ENCODE data around the gene MYO1D. TPM values are rescaled to one million over a fixed set of nuclear protein-coding genes. Genes with fewer than 3 reads are reported as not detected.

The MYO1D gene
- total and polyA plus RNA-seq, 9 donors = 20.9 to 62.2 (median 53.8) TPM

DNA sequence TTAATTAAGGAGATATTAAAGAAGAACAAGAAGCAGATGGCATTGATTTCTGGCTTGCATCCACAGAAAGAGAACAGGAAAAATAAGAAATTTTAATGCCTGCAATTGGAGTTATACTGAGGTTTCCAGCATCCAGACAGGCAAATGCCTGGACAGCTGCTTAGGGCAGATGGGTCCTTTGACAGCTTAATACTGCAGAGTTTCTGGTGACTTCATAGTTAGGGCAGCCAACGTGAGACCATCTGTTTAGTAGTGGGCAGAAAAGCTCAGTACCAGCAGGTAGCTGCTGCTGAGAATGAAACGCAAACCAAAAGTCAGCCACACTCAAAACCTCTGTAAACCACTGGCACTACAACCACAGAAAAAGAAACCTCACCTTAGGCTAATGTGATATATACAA lies 280.3 kb downstream of the MYO1D start:
- Histone ChIP-seq H3K9me3 (peaks cover 0 to 4% of the 10 kb centered on the region in 2 donors), H3K4me1 (ENCODE audit: insufficient read depth) (no peaks in the 10 kb centered on the region), H3K4me3 (no peak overlapping the region), H3K36me3 (no peaks in the 10 kb centered on the region), H3K27me3 (no peaks in the 10 kb centered on the region), H3K27ac (no peak overlapping the region)
- TF ChIP-seq, protein P1, sequence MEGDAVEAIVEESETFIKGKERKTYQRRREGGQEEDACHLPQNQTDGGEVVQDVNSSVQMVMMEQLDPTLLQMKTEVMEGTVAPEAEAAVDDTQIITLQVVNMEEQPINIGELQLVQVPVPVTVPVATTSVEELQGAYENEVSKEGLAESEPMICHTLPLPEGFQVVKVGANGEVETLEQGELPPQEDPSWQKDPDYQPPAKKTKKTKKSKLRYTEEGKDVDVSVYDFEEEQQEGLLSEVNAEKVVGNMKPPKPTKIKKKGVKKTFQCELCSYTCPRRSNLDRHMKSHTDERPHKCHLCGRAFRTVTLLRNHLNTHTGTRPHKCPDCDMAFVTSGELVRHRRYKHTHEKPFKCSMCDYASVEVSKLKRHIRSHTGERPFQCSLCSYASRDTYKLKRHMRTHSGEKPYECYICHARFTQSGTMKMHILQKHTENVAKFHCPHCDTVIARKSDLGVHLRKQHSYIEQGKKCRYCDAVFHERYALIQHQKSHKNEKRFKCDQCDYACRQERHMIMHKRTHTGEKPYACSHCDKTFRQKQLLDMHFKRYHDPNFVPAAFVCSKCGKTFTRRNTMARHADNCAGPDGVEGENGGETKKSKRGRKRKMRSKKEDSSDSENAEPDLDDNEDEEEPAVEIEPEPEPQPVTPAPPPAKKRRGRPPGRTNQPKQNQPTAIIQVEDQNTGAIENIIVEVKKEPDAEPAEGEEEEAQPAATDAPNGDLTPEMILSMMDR (IDR thresholded peaks at IDR 0.05) = no peak
- TF ChIP-seq POLR2A (IDR thresholded peaks at IDR 0.05) (no peak), EP300 (IDR thresholded peaks at IDR 0.05) (no peak)
- 68 to 76% (median 73%) methylated on average over 2 of the region's 2 CpGs for WGBS, 3 donors
- DNase-seq = no peak
- intact Hi-C loops (cut with DNase I) = loop anchor here in 1 of 4 donors (5.0 kb wide), 1 partner anchor 1229 kb away; no protein-coding TSS in a partner anchor

DNA sequence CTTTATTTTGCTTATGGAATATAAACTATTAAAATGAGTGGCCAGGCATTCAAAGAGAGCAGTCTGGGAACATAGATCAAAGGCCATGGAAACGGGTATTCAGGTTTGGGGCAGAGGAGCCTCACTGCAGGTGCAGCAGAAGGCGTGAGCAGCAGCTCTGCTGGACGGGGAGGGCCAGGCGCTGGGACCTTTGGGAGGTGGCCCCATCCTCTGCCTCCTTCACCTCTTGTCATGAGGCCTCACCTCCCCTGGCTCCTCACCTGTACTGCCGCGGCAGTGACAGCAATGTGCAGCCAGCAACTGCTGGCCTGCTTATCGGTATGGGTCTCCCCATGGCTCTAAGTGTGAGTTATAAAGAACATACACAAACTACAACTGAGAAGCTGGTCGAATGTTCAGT lies 280.7 kb downstream of the MYO1D start:
- H3K27ac ChIP-seq = no peak overlapping the region
- no peaks in the 10 kb centered on the region for H3K27me3 ChIP-seq
- H3K36me3 ChIP-seq = no peaks in the 10 kb centered on the region
- intact Hi-C loops (cut with DNase I) = loop anchor here in 1 of 4 donors (5.0 kb wide), 1 partner anchor 1229 kb away; no protein-coding TSS in a partner anchor
- no peak overlapping the region for H3K4me3 ChIP-seq
- H3K9me3 ChIP-seq = peaks cover 0 to 4% of the 10 kb centered on the region in 2 donors
- WGBS, 3 donors = 84 to 89% (median 87%) methylated on average over 8 of the region's 8 CpGs
- TF ChIP-seq, protein P1 (IDR thresholded peaks at IDR 0.05) = no peak
- TF ChIP-seq POLR2A (IDR thresholded peaks at IDR 0.05) = no peak
- no peak for TF ChIP-seq EP300 (IDR thresholded peaks at IDR 0.05)
- no peak for DNase-seq
- H3K4me1 ChIP-seq (ENCODE audit: insufficient read depth) = no peaks in the 10 kb centered on the region

DNA sequence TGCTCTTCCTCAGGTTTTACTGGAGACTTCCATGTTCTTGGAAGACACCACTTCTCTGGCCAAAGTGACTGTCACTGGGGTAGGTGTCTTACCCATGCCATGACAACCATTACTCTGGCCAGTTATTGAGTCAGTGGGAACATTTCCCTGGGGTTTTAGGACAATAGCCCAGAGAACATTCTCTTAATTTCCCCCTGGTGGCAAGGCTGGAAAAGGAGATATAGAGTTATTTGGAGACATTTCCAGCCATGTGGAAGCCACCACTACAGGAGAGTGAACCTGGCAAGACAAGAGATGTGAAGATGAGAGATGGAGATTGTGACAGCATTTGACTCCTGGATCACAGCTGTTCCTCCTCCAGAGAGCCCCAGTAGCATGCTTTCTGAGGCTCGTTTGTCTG lies 283.9 kb downstream of the MYO1D start:
- Histone ChIP-seq H3K27me3 (no peaks in the 10 kb centered on the region), H3K4me3 (no peak overlapping the region), H3K9me3 (no peaks in the 10 kb centered on the region), H3K27ac (no peak overlapping the region), H3K36me3 (no peaks in the 10 kb centered on the region), H3K4me1 (ENCODE audit: insufficient read depth) (no peaks in the 10 kb centered on the region)
- intact Hi-C loops (cut with DNase I) = no loop called here
- TF ChIP-seq, protein P1 (IDR thresholded peaks at IDR 0.05) = no peak
- TF ChIP-seq EP300 (IDR thresholded peaks at IDR 0.05) (no peak), POLR2A (IDR thresholded peaks at IDR 0.05) (no peak)
- DNase-seq = no peak
- WGBS, 3 donors = 65 to 79% (median 74%) methylated on average over 1 of the region's 1 CpG

DNA sequence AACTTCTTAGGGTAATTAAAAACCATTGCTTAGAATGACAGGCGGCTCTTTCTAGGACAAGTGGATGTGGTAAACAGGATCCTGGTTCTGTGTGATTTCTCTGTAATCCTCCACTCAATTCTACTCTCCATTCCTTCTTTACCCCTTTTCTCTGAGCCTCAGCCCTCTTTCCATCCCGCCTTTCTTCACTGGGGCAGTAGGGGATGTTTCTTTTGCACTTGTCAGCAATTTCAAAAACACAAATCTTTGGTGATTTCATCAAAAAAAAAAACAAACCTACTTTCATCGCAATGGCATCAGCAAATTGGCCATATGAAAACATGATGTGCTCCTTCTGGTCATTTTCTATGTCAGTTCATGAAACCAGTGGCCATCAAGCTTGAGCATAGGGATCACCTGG lies 285.5 kb downstream of the MYO1D start:
- WGBS, 3 donors = 96 to 98% (median 98%) methylated on average over 3 of the region's 3 CpGs
- Histone ChIP-seq H3K36me3 (no peaks in the 10 kb centered on the region), H3K4me3 (no peak overlapping the region), H3K4me1 (ENCODE audit: insufficient read depth) (no peaks in the 10 kb centered on the region), H3K9me3 (no peaks in the 10 kb centered on the region), H3K27ac (no peak overlapping the region), H3K27me3 (no peaks in the 10 kb centered on the region)
- DNase-seq = no peak
- intact Hi-C loops (cut with DNase I) = no loop called here
- no peak for TF ChIP-seq EP300 (IDR thresholded peaks at IDR 0.05)
- TF ChIP-seq POLR2A (IDR thresholded peaks at IDR 0.05) = no peak
- TF ChIP-seq, protein P1 (IDR thresholded peaks at IDR 0.05) = no peak
